Upper lobe of right lung (tissue), 1 donor: Measurements from ENCODE around the gene ZGPAT. TPM values are rescaled to one million over a fixed set of nuclear protein-coding genes. Genes with fewer than 3 reads are reported as not detected.

Source experiments
- ATAC-seq: fragments of 200-7000 bp; cut with Tn5 transposase; one replicate; pipeline ENCODE4 v1.9.1; 2020; ENCODE audit warnings: mild to moderate bottlenecking, moderate library complexity
- DNase-seq: peaks from one replicate; pipeline ENCODE4 v3.0.0-alpha.2; 2020
- H3K27ac ChIP-seq: fragments of 200-600 bp; one replicate; pipeline ENCODE4 v1.8.0; 2022
- H3K27me3 ChIP-seq: fragments of 200-600 bp; one replicate; pipeline ENCODE4 v1.8.0; 2022; ENCODE audit warnings: mild to moderate bottlenecking
- H3K36me3 ChIP-seq: fragments of 200-600 bp; one replicate; pipeline ENCODE4 v1.8.0; 2022
- H3K4me1 ChIP-seq: fragments of 200-600 bp; one replicate; pipeline ENCODE4 v1.8.0; 2022
- H3K4me3 ChIP-seq: fragments of 200-600 bp; one replicate; pipeline ENCODE4 v1.8.0; 2022; ENCODE audit warnings: mild to moderate bottlenecking
- H3K9me3 ChIP-seq: fragments of 200-600 bp; one replicate; pipeline ENCODE4 v1.8.0; 2022
- intact Hi-C: fragments of 100-400 bp; cut with DNase I; formaldehyde crosslinking; loops from one replicate; pipeline ENCODE4 v1.11.0; 2022
- total RNA-seq: library from RNA; stranded (reverse); fragmentation: NEBNext Ultra II Directional; extraction: Animal tissue kit (Norgen Biotek cat#: 25700); gene quantifications from one replicate; pipeline ENCODE4 v1.2.1, GENCODE V29; 2021
- TF ChIP-seq, protein P1 (sequence below): fragments of 200-600 bp; IDR thresholded peaks from one replicate; pipeline ENCODE4 v1.8.0; 2022; ENCODE audit warnings: antibody characterized with exemption
- donor health status: DM: no; HTN: yes; CAD: no; lungs with severe emphysema.

ZGPAT gene
- total RNA-seq, 1 donor from 2014 or later: 27.6 TPM

DNA sequence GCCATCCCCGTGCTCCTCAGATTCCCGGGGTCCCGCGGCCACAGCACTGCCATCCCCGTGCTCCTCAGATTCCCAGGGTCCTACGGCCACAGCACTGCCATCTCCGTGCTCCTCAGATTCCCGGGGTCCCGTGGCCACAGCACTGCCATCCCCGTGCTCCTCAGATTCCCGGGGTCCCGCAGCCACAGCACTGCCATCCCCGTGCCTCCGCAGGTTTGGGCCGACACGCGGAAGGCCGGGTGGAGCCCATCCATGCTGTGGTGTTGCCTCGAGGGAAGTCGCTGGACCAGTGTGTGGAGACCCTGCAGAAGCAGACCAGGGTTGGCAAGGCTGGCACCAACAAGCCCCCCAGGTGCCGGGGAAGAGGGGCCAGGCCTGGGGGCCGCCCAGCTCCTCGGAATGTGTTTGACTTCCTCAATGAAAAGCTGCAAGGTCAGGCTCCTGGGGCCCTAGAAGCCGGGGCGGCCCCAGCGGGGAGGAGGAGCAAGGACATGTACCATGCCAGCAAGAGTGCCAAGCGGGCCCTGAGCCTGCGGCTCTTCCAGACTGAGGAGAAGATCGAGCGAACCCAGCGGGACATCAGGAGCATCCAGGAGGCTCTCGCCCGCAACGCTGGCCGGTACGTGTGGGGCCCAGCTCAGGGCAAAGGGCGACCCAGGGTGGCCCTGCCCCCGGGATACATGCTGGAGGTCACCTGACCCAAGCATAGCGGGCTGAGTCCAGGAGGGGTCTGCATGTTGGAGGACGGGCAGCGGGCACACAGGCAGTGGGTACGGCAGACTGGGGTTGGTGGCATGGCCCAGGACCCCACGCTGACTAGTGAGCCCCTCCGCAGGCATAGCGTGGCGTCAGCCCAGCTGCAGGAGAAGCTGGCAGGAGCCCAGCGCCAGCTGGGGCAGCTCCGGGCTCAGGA, 27.4 kb downstream of the ZGPAT start:
- peaks cover 19% of the 10 kb centered on the region for H3K4me1 ChIP-seq
- DNase-seq (no peak), ATAC-seq (no peak)
- no peak overlapping the region for H3K27ac ChIP-seq
- H3K36me3 ChIP-seq: peaks cover 27% of the 10 kb centered on the region
- TF ChIP-seq, protein P1, sequence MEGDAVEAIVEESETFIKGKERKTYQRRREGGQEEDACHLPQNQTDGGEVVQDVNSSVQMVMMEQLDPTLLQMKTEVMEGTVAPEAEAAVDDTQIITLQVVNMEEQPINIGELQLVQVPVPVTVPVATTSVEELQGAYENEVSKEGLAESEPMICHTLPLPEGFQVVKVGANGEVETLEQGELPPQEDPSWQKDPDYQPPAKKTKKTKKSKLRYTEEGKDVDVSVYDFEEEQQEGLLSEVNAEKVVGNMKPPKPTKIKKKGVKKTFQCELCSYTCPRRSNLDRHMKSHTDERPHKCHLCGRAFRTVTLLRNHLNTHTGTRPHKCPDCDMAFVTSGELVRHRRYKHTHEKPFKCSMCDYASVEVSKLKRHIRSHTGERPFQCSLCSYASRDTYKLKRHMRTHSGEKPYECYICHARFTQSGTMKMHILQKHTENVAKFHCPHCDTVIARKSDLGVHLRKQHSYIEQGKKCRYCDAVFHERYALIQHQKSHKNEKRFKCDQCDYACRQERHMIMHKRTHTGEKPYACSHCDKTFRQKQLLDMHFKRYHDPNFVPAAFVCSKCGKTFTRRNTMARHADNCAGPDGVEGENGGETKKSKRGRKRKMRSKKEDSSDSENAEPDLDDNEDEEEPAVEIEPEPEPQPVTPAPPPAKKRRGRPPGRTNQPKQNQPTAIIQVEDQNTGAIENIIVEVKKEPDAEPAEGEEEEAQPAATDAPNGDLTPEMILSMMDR: no peak
- no peaks in the 10 kb centered on the region for H3K27me3 ChIP-seq
- intact Hi-C loops: no loop called here
- H3K4me3 ChIP-seq: no peak overlapping the region
- H3K9me3 ChIP-seq: no peaks in the 10 kb centered on the region

DNA sequence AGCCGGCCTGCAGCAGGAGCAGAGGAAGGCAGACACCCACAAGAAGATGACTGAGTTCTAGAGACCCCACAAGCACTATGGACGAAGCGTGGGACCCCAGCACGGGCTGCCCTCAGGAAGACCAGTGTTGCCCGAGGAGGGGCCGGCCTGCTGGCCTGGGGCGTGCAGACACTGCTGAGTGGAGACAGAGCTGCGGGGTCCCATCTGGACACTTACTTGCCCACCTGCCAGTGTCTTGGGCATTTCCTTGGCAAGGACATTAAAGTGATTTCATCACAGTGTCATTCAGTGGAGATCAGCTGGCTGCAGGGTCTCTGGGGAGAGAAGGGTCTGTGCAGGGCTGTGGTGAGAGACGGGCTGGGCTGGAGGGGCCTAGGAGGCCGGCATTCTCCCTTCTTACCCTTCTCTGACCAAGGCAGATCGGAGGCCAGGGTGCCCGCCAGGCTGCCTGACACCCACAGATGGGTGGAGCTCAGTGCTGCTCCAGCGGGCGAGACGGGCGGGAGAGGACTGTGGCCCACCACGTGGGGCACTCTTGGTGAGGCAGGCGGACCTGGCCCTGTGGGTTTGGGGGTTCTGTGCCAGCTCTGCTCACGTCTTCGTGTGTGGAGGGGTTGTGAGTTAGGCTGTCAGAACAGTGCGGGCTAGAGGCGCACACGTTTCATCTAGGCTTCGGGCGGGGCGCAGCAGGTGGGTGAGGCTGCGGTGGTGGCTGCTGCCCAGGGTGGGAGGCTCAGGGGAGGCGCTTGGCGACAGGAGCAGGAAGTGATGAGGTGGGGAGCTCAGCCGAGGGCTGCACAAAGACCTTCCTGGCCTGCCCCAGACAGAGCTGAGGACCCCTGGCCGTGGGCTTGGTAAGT, 28.2 kb downstream of the ZGPAT start, which contains the start of gene LIME1:
LIME1 (plus strand) TSS at position 806 of the 860 bp plus-strand sequence. CDS start 886 bp downstream, outside the sequence.
- intact Hi-C loops: no loop called here
- Histone ChIP-seq H3K36me3 (peaks cover 27% of the 10 kb centered on the region), H3K9me3 (no peaks in the 10 kb centered on the region), H3K4me1 (peaks cover 22% of the 10 kb centered on the region), H3K4me3 (peak within 1 kb of the TSS; percentile 61), H3K27ac (peak within 1 kb of the TSS; percentile 30), H3K27me3 (no peaks in the 10 kb centered on the region)
- DNase-seq (peak; percentile 69), ATAC-seq (no peak)
- TF ChIP-seq, protein P1: no peak

DNA sequence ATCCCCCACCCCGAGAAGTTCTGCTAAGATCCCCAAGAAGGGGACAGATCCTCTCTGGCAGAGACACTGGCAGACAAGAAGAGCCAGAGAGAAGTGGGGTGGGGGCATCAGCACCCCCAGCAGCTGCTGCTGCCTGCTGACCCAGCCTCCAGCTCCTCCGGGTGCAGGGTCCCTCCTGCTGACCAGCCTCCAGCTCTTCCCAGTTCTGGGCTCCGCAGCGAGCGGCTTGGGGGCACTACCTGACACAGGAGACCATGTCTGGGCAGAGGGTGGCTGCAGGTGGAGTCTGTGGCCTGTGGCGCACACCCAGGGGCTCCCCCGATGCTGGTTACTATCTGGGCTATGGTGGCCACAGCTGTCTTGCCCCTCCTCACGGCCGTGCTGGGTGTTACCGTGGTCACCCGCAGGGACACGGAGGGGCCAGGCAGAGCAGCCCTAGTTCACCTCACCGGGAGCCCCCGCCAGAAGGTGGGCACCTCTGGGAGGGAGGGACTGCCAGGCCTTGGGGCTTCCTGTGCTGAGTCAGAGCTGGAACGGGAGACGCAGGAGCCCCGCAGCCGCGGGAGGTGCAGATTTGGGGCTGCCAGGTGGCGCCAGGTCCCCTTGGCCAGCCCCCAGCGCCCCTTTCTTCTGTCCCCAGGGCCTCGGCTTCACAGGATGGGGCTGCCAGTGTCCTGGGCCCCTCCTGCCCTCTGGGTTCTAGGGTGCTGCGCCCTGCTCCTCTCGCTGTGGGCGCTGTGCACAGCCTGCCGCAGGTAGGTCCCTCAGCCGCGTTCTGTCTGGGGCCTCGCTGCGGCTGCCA, 29.3 kb downstream of the ZGPAT start:
- Histone ChIP-seq H3K4me1 (peaks cover 30% of the 10 kb centered on the region), H3K4me3 (peak overlapping the region; percentile 61), H3K27me3 (no peaks in the 10 kb centered on the region), H3K9me3 (no peaks in the 10 kb centered on the region), H3K36me3 (peaks cover 33% of the 10 kb centered on the region), H3K27ac (peak overlapping the region; percentile 30)
- intact Hi-C loops: no loop called here
- ATAC-seq (no peak), DNase-seq (peak; percentile 69)
- TF ChIP-seq, protein P1: no peak

DNA sequence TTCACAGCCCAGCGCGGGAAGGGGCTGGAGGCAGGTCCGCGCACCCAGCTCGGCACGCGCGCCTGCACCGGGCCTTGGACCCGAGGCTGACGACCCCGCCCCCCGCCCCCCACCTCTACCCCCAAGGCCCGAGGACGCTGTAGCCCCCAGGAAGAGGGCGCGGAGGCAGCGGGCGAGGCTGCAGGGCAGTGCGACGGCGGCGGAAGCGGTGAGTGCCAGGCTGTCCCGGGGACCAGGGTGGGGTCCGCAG, 29.8 kb downstream of the ZGPAT start:
- ATAC-seq (no peak), DNase-seq (no peak)
- Histone ChIP-seq H3K36me3 (peaks cover 38% of the 10 kb centered on the region), H3K9me3 (no peaks in the 10 kb centered on the region), H3K27me3 (no peaks in the 10 kb centered on the region), H3K4me1 (peaks cover 30% of the 10 kb centered on the region), H3K27ac (peak overlapping the region; percentile 30), H3K4me3 (peak overlapping the region; percentile 61)
- intact Hi-C loops: no loop called here
- TF ChIP-seq, protein P1: no peak

DNA sequence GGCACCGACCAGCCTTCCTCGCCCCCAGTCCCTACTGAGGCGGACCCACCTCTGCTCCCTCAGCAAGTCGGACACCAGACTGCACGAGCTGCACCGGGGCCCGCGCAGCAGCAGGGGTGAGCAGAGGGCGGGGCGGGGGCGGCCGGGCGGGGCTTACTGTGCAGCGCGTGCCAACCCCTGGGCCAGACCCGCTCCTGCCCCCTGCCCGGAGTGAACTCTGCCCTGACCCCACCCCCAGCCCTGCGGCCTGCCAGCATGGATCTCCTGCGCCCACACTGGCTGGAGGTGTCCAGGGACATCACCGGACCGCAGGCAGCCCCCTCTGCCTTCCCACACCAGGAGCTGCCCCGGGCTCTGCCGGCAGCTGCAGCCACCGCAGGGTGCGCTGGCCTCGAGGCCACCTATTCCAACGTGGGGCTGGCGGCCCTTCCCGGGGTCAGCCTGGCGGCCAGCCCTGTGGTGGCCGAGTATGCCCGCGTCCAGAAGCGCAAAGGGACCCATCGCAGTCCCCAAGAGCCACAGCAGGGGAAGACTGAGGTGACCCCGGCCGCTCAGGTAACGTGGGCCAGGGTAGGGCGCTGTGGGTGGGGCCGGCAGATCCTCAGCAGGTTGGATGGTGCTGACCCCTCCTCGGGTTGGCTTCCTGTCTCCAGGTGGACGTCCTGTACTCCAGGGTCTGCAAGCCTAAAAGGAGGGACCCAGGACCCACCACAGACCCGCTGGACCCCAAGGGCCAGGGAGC, 30.3 kb downstream of the ZGPAT start:
- H3K4me3 ChIP-seq: peak overlapping the region; percentile 61
- ATAC-seq (no peak), DNase-seq (peak; percentile 69)
- H3K27me3 ChIP-seq: no peaks in the 10 kb centered on the region
- no peaks in the 10 kb centered on the region for H3K9me3 ChIP-seq
- intact Hi-C loops: no loop called here
- peaks cover 43% of the 10 kb centered on the region for H3K36me3 ChIP-seq
- peak overlapping the region; percentile 77 for H3K27ac ChIP-seq
- TF ChIP-seq, protein P1: no peak
- peaks cover 30% of the 10 kb centered on the region for H3K4me1 ChIP-seq
